ENCODE results near the gene CASP2. TPM values are rescaled to one million over a fixed set of nuclear protein-coding genes. Genes with fewer than 3 reads are reported as not detected.

Gene CASP2
- total RNA-seq, 6 donors from 2014 or later, result 9.1 to 34.8 (median 24.3) TPM

- peaks cover 0 to 18% (median 8%) of the 10 kb centered on the region in 4 donors for H3K4me1 ChIP-seq
- no peaks in the 10 kb centered on the region for H3K27me3 ChIP-seq
- ATAC-seq (ENCODE audit: low FRiP score in 2 of 2), result no peak
- H3K9me3 ChIP-seq, result no peaks in the 10 kb centered on the region
- TF ChIP-seq EP300 (IDR thresholded peaks at IDR 0.05) (no peak), POLR2A (IDR thresholded peaks at IDR 0.05) (no peak), CTCF (IDR thresholded peaks at IDR 0.05) (no peak), POLR2AphosphoS5 (IDR thresholded peaks at IDR 0.05) (no peak)
- no peak overlapping the region for H3K4me3 ChIP-seq
- no peak for DNase-seq
- H3K36me3 ChIP-seq, result no peaks in the 10 kb centered on the region
- WGBS, 2 donors, result 70 to 78% methylated on average over 7 of the region's 7 CpGs
- H3K27ac ChIP-seq, result no peak overlapping the region
Observed at GRCh38 chr7:143243111-143243510, 45.0 kb upstream of the CASP2 start.

GRCh38 chr7:143243614-143244013 is 44.5 kb upstream of the CASP2 start:
- Histone ChIP-seq H3K4me3 (no peak overlapping the region), H3K36me3 (no peaks in the 10 kb centered on the region), H3K9me3 (no peaks in the 10 kb centered on the region), H3K27me3 (no peaks in the 10 kb centered on the region), H3K27ac (no peak overlapping the region), H3K4me1 (peaks cover 0 to 18% (median 8%) of the 10 kb centered on the region in 4 donors)
- ATAC-seq (ENCODE audit: low FRiP score in 2 of 2) (no peak), DNase-seq (no peak)
- TF ChIP-seq POLR2A (IDR thresholded peaks at IDR 0.05) (no peak), POLR2AphosphoS5 (IDR thresholded peaks at IDR 0.05) (no peak), CTCF (IDR thresholded peaks at IDR 0.05) (no peak), EP300 (IDR thresholded peaks at IDR 0.05) (no peak)
- 71 to 77% methylated on average over 3 of the region's 3 CpGs for WGBS, 2 donors

GRCh38 chr7:143244321-143244720 is 43.8 kb upstream of the CASP2 start:
- ATAC-seq (ENCODE audit: low FRiP score in 2 of 2), result no peak

GRCh38 chr7:143245123-143245522 is 43.0 kb upstream of the CASP2 start:
- Histone ChIP-seq H3K4me1 (peaks cover 0 to 18% (median 7%) of the 10 kb centered on the region in 4 donors), H3K9me3 (no peaks in the 10 kb centered on the region), H3K4me3 (no peak overlapping the region), H3K36me3 (no peaks in the 10 kb centered on the region), H3K27me3 (no peaks in the 10 kb centered on the region), H3K27ac (no peak overlapping the region)
- DNase-seq (no peak), ATAC-seq (ENCODE audit: low FRiP score in 2 of 2) (no peak)
- 38 to 42% methylated on average over 3 of the region's 3 CpGs for WGBS, 2 donors
- no peak for TF ChIP-seq POLR2AphosphoS5 (IDR thresholded peaks at IDR 0.05)
- no peak for TF ChIP-seq EP300 (IDR thresholded peaks at IDR 0.05)
- TF ChIP-seq POLR2A (IDR thresholded peaks at IDR 0.05), result no peak
- no peak for TF ChIP-seq CTCF (IDR thresholded peaks at IDR 0.05)

More at GRCh38 chr7:143244321-143244720, 43.8 kb upstream of the CASP2 start:
- no peak for TF ChIP-seq EP300 (IDR thresholded peaks at IDR 0.05)
- no peak for TF ChIP-seq CTCF (IDR thresholded peaks at IDR 0.05)
- TF ChIP-seq POLR2A (IDR thresholded peaks at IDR 0.05), result no peak
- TF ChIP-seq POLR2AphosphoS5 (IDR thresholded peaks at IDR 0.05), result no peak
- Histone ChIP-seq H3K9me3 (no peaks in the 10 kb centered on the region), H3K27me3 (no peaks in the 10 kb centered on the region), H3K36me3 (no peaks in the 10 kb centered on the region), H3K4me3 (no peak overlapping the region), H3K4me1 (peaks cover 0 to 18% (median 8%) of the 10 kb centered on the region in 4 donors), H3K27ac (no peak overlapping the region)
- DNase-seq, result no peak
- WGBS, 2 donors, result 27 to 35% methylated on average over 1 of the region's 1 CpG

- DNase-seq, result no peak
- Histone ChIP-seq H3K4me1 (peaks cover 0 to 10% (median 3%) of the 10 kb centered on the region in 4 donors), H3K27me3 (no peaks in the 10 kb centered on the region), H3K4me3 (no peak overlapping the region), H3K36me3 (no peaks in the 10 kb centered on the region), H3K27ac (no peak overlapping the region), H3K9me3 (no peaks in the 10 kb centered on the region)
- ATAC-seq (ENCODE audit: low FRiP score in 2 of 2), result no peak
- WGBS, 2 donors, result 39 to 53% methylated on average over 1 of the region's 1 CpG
- no peak for TF ChIP-seq POLR2A (IDR thresholded peaks at IDR 0.05)
- TF ChIP-seq EP300 (IDR thresholded peaks at IDR 0.05), result no peak
- TF ChIP-seq CTCF (IDR thresholded peaks at IDR 0.05), result no peak
- TF ChIP-seq POLR2AphosphoS5 (IDR thresholded peaks at IDR 0.05), result no peak
Observed at GRCh38 chr7:143247372-143247771, 40.8 kb upstream of the CASP2 start.
